ENCODE measurements around the gene FAM20C. TPM values are rescaled to one million over a fixed set of nuclear protein-coding genes. Genes with fewer than 3 reads are reported as not detected.

FAM20C gene
- total and polyA plus RNA-seq, 2 donors (not counting 3 experiments of a cell fraction or from before 2014, with no cell fraction given): 14.2 to 34.5 TPM

- CTCF ChIA-PET: interaction anchor here (1.0 to 1.8 kb wide), 5 partner anchors 8 to 142 kb away, joined by 3 to 16 read pairs (median 3); partner anchors contain the start of gene FAM20C
- no peaks in the 10 kb centered on the region for H4K20me1 ChIP-seq (replicated peaks; ENCODE audit: control insufficient read depth, extremely low read depth, insufficient read depth, low read length)
These were observed 7.9 kb downstream of the FAM20C start for GRCh38 chr7:200290-200689.

GRCh38 chr7:200704-201103 lies 8.3 kb downstream of the FAM20C start:
- intact Hi-C loops (cut with micrococcal nuclease): no loop called here
- Histone ChIP-seq H3K9me3 (replicated peaks; ENCODE audit: control insufficient read depth, insufficient read depth, low read length) (no peaks in the 10 kb centered on the region), H3K27me3 (ENCODE audit: control insufficient read depth in 2 of 2, insufficient read depth in 2 of 2, low read length in 2 of 2) (no peaks in the 10 kb centered on the region), H3K4me3 (replicated peaks in 1 of 3; ENCODE audit: insufficient read depth in 1 of 3, low read depth in 1 of 3, low read length in 3 of 3) (no peak overlapping the region), H3K27ac (ENCODE audit: insufficient read depth, low read depth, low read length) (no peak overlapping the region), H3K9me1 (replicated peaks; ENCODE audit: control insufficient read depth, extremely low read depth, insufficient read depth, low read length) (no peaks in the 10 kb centered on the region), H3K4me1 (ENCODE audit: control insufficient read depth, extremely low read depth, insufficient read depth, low read length) (no peaks in the 10 kb centered on the region), H4K20me1 (replicated peaks; ENCODE audit: control insufficient read depth, extremely low read depth, insufficient read depth, low read length) (no peaks in the 10 kb centered on the region), H3K4me2 (ENCODE audit: insufficient read depth, low read length) (no peak overlapping the region), H2AFZ (ENCODE audit: low read depth, low read length) (no peak overlapping the region), H3K36me3 (ENCODE audit: control insufficient read depth in 2 of 2, extremely low read depth in 1 of 2, insufficient read depth in 2 of 2, low read length in 2 of 2) (peaks cover 3 to 30% of the 10 kb centered on the region in 2 experiments), H3K9ac (replicated peaks; ENCODE audit: extremely low read depth, insufficient read depth, low read length) (no peak overlapping the region), H3K79me2 (ENCODE audit: control insufficient read depth, insufficient read depth, low read length) (peaks cover 8% of the 10 kb centered on the region)
- ChIA-PET POLR2A (no interaction called here), CTCF (interaction anchor here (1.0 to 1.8 kb wide), 5 partner anchors 9 to 142 kb away, joined by 3 to 16 read pairs (median 3); partner anchors contain the start of gene FAM20C)
- DNase-seq (ENCODE audit: low read depth, low spot score) (no peak), FAIRE-seq (no peak)
- no TSS peak for BruUV-seq (replicated peaks)
- dilution Hi-C loops (cut with MboI; ENCODE audit: extremely low pct_ligation_motif_present, low sequenced_read_pairs): no loop called here
- no peak for TF ChIP-seq JUN (IDR thresholded peaks at IDR 0.05; ENCODE audit: borderline replicate concordance, insufficient read depth, insufficient read length, low read depth)
- no peak for TF ChIP-seq GATA2 (IDR thresholded peaks at IDR 0.05; ENCODE audit: insufficient read depth, insufficient read length, low read depth, low read length)
- TF ChIP-seq, protein P1, sequence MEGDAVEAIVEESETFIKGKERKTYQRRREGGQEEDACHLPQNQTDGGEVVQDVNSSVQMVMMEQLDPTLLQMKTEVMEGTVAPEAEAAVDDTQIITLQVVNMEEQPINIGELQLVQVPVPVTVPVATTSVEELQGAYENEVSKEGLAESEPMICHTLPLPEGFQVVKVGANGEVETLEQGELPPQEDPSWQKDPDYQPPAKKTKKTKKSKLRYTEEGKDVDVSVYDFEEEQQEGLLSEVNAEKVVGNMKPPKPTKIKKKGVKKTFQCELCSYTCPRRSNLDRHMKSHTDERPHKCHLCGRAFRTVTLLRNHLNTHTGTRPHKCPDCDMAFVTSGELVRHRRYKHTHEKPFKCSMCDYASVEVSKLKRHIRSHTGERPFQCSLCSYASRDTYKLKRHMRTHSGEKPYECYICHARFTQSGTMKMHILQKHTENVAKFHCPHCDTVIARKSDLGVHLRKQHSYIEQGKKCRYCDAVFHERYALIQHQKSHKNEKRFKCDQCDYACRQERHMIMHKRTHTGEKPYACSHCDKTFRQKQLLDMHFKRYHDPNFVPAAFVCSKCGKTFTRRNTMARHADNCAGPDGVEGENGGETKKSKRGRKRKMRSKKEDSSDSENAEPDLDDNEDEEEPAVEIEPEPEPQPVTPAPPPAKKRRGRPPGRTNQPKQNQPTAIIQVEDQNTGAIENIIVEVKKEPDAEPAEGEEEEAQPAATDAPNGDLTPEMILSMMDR (IDR thresholded peaks at IDR 0.05; ENCODE audit: extremely low read depth in 1 of 2, insufficient read depth in 1 of 2, low read depth in 1 of 2, low read length in 2 of 2): no peak
- no peak for TF ChIP-seq FOS (IDR thresholded peaks at IDR 0.05; ENCODE audit: borderline replicate concordance, insufficient read depth, low read length)
- no peak for TF ChIP-seq EZH2 (IDR thresholded peaks at IDR 0.05; ENCODE audit: borderline replicate concordance, low read depth, low read length, severe bottlenecking)
- TF ChIP-seq, protein P2, sequence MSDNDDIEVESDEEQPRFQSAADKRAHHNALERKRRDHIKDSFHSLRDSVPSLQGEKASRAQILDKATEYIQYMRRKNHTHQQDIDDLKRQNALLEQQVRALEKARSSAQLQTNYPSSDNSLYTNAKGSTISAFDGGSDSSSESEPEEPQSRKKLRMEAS (IDR thresholded peaks at IDR 0.05; ENCODE audit: insufficient read depth, insufficient read length): no peak
- TF ChIP-seq MYC (IDR thresholded peaks at IDR 0.05; ENCODE audit: low read depth, low read length): no peak
- no peak for TF ChIP-seq POLR2AphosphoS5 (IDR thresholded peaks at IDR 0.05; ENCODE audit: insufficient read depth, low read depth, low read length)
- no peak for TF ChIP-seq POLR2A (IDR thresholded peaks at IDR 0.05; ENCODE audit: low read depth, low read length)

More at GRCh38 chr7:200290-200689, 7.9 kb downstream of the FAM20C start:
- Histone ChIP-seq H3K9me3 (replicated peaks; ENCODE audit: control insufficient read depth, insufficient read depth, low read length) (no peaks in the 10 kb centered on the region), H3K9me1 (replicated peaks; ENCODE audit: control insufficient read depth, extremely low read depth, insufficient read depth, low read length) (no peaks in the 10 kb centered on the region), H3K27me3 (ENCODE audit: control insufficient read depth in 2 of 2, insufficient read depth in 2 of 2, low read length in 2 of 2) (no peaks in the 10 kb centered on the region), H2AFZ (ENCODE audit: low read depth, low read length) (no peak overlapping the region), H3K36me3 (ENCODE audit: control insufficient read depth in 2 of 2, extremely low read depth in 1 of 2, insufficient read depth in 2 of 2, low read length in 2 of 2) (peaks cover 3 to 32% of the 10 kb centered on the region in 2 experiments), H3K4me3 (replicated peaks in 1 of 3; ENCODE audit: insufficient read depth in 1 of 3, low read depth in 1 of 3, low read length in 3 of 3) (no peak overlapping the region), H3K4me1 (ENCODE audit: control insufficient read depth, extremely low read depth, insufficient read depth, low read length) (no peaks in the 10 kb centered on the region), H3K4me2 (ENCODE audit: insufficient read depth, low read length) (no peak overlapping the region), H3K27ac (ENCODE audit: insufficient read depth, low read depth, low read length) (no peak overlapping the region), H3K79me2 (ENCODE audit: control insufficient read depth, insufficient read depth, low read length) (peaks cover 12% of the 10 kb centered on the region), H3K9ac (replicated peaks; ENCODE audit: extremely low read depth, insufficient read depth, low read length) (no peak overlapping the region)
- no peak for DNase-seq (ENCODE audit: low read depth, low spot score)
- no TSS peak for BruUV-seq (replicated peaks)
- intact Hi-C loops (cut with micrococcal nuclease) (no loop called here), dilution Hi-C loops (cut with MboI; ENCODE audit: extremely low pct_ligation_motif_present, low sequenced_read_pairs) (no loop called here)
- no peak for FAIRE-seq
- no peak for TF ChIP-seq FOS (IDR thresholded peaks at IDR 0.05; ENCODE audit: borderline replicate concordance, insufficient read depth, low read length)
- TF ChIP-seq POLR2AphosphoS5 (IDR thresholded peaks at IDR 0.05; ENCODE audit: insufficient read depth, low read depth, low read length): no peak
- TF ChIP-seq MYC (IDR thresholded peaks at IDR 0.05; ENCODE audit: low read depth, low read length): no peak
- POLR2A ChIA-PET: no interaction called here
